ENCODE results near the gene AIRE.

- TF ChIP-seq POLR2AphosphoS5 (IDR thresholded peaks at IDR 0.05; ENCODE audit: low read depth, low read length) (no peak), SPI1 (IDR thresholded peaks at IDR 0.05; ENCODE audit: low read depth, low read length) (no peak), POLR2A (IDR thresholded peaks at IDR 0.05; ENCODE audit: low read depth, low read length) (no peak), TAF1 (IDR thresholded peaks at IDR 0.05; ENCODE audit: low read depth, low read length) (no peak)
Measured at GRCh38 chr21:44259082-44259705, 26.5 kb upstream of the AIRE start.

Data from GM12891 (cell line).